Epidermal melanocyte (primary cell): ENCODE results near the gene CKMT1B.
"Not testable (repeated sequence)": the region's sequence is repeated elsewhere in the genome, so short reads cannot be mapped to it uniquely, and the experiment has no call there.

Source experiments
- DNase-seq: peaks from one replicate; pipeline ENCODE4 v3.0.0; 2011; ENCODE audit warnings: low spot score; ENCODE audit not compliant: insufficient read length

The CKMT1B gene

GRCh38 chr15:43638464-43639204 is 44.8 kb downstream of the CKMT1B start:
- not testable (repeated sequence) for DNase-seq
